HG02870 (cell line): Measurements from ENCODE around the gene BRD1.
"Not testable (repeated sequence)": the region's sequence is repeated elsewhere in the genome, so short reads cannot be mapped to it uniquely, and the experiment has no call there.

ENCODE experiments used
- ATAC-seq: cut with Tn5 transposase; IDR thresholded peaks from one replicate; pipeline ENCODE4 v1.9.1; 2021; ENCODE audit warnings: mild to moderate bottlenecking, moderate library complexity; ENCODE audit not compliant: unreplicated experiment

Gene BRD1

GRCh38 chr22:49827271-49827852, 311 bp downstream of the BRD1 start:
- ATAC-seq: no peak

GRCh38 chr22:49826603-49827270, 936 bp downstream of the BRD1 start:
- no peak for ATAC-seq

- no peak for ATAC-seq
Measured at GRCh38 chr22:49825944-49826602, 1.6 kb downstream of the BRD1 start.

GRCh38 chr22:49825436-49825835, 2.2 kb downstream of the BRD1 start:
- ATAC-seq: no peak

GRCh38 chr22:49824936-49825335, 2.7 kb downstream of the BRD1 start:
- no peak for ATAC-seq

- ATAC-seq: no peak
Measured at GRCh38 chr22:49824185-49824925, 3.3 kb downstream of the BRD1 start.

GRCh38 chr22:49823289-49824045, 4.2 kb downstream of the BRD1 start:
- no peak for ATAC-seq

- not testable (repeated sequence) for ATAC-seq
Measured at GRCh38 chr22:49821741-49822140, 5.9 kb downstream of the BRD1 start.

- no peak for ATAC-seq
Measured at GRCh38 chr22:49820984-49821383, 6.7 kb downstream of the BRD1 start.

GRCh38 chr22:49817359-49817758, 10.3 kb downstream of the BRD1 start:
- ATAC-seq: no peak

- ATAC-seq: no peak
Measured at GRCh38 chr22:49815641-49816091, 12.0 kb downstream of the BRD1 start.

GRCh38 chr22:49814856-49815255, 12.8 kb downstream of the BRD1 start:
- no peak for ATAC-seq

- no peak for ATAC-seq
Measured at GRCh38 chr22:49814164-49814686, 13.4 kb downstream of the BRD1 start.

GRCh38 chr22:49812838-49813237, 14.8 kb downstream of the BRD1 start:
- no peak for ATAC-seq

GRCh38 chr22:49811020-49811791, 16.5 kb downstream of the BRD1 start:
- ATAC-seq: no peak

GRCh38 chr22:49810363-49811019, 17.2 kb downstream of the BRD1 start:
- ATAC-seq: no peak

- no peak for ATAC-seq
Measured at GRCh38 chr22:49807780-49808708, 19.6 kb downstream of the BRD1 start.

GRCh38 chr22:49807129-49807528, 20.5 kb downstream of the BRD1 start:
- no peak for ATAC-seq
